HG02840 (cell line): ENCODE data around the gene CDK18.

Experiments
- ATAC-seq: cut with Tn5 transposase; IDR thresholded peaks from one replicate; pipeline ENCODE4 v1.9.1; 2021; ENCODE audit warnings: mild to moderate bottlenecking, moderate library complexity, moderate number of reproducible peaks; ENCODE audit not compliant: unreplicated experiment, low FRiP score

CDK18 gene

DNA sequence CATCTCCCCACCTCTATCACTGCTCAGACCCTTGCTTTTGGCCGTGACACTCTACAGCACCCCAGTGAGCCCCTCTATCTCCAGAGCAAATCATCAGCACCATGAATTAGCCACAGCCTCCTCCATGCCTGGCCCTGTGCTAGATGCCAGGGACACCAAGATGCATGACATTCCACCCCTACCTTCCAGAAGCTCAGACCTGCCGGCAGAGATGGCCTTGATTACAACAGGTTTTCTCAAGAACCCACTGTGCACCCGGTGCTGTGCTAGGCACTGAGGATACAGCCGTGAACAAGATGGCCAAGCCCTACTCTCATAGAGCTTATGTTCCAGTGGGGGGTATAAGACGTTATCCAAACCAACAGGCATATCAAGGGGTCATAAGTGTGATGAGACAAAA lies 30.6 kb downstream of the CDK18 start:
- no peak for ATAC-seq

GRCh38 chr1:205535866-205536758 lies 31.6 kb downstream of the CDK18 start:
- no peak for ATAC-seq

GRCh38 chr1:205536759-205537361 lies 32.4 kb downstream of the CDK18 start:
- no peak for ATAC-seq

DNA sequence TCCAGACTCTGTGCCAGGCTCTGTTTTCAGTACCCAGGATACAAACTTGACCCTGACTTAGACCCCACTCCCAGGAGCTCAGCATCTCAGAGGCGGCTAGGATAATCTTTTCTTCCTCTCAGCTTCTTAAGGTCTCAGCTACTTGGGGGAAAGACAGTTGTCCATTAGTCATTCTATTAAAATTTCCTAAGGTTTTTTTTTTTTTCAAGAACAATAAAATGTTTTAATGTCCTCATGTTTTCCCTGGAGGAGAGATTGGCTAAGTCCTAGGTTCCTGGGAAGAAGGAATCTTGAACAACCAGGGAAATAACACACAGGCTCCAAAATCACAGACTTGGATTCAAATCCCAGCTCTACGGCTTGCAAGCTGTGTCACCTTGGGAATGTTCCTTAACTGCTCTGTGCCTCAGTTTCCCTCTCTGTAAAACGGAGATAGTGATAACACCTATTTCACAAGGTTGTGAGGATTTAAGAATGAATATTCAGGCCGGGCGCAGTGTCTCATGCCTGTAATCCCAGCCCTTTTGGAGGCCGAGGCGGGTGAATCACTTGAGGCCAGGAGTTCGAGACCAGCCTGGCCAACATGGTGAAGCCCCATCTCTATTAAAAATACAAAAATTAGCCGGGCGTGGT lies 33.0 kb downstream of the CDK18 start:
- ATAC-seq, result no peak

GRCh38 chr1:205538235-205538840 lies 33.9 kb downstream of the CDK18 start:
- no peak for ATAC-seq

DNA sequence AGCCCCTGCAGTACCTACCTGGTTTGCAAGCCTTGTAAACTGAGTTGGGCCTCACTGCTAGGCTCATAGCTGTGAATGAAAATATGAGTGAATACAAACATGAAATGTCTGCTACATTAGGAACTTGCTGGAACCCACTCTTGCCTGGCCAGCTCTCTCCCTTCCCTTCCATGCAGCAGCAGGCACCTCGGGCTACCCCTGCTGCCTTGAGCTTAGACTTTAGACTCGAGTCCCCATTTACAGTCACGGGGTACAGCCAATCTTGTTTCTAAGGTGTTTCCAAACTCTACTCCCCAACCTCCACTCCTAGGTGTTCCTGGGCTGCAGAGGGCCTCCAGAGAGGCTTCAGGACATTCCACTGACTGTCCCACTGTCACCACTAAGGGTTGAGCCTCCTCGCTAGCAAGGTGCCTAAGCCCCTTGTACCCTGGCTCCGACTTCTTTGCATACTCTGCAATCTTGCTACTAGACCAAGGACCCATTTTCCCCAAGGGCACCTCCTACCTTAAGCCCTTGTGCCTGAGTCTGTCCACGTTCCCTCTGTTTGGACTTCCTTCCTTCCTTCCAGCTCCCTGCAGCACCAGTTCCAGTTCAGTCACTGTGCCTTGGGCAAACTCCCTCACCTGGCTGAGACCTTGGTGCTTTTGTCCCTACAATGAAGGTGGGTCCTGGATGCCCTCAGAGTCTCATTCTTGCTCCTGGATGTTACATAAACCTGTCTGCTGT lies 36.9 kb downstream of the CDK18 start:
- no peak for ATAC-seq

- no peak for ATAC-seq
Measured at GRCh38 chr1:205542367-205542766, 37.9 kb downstream of the CDK18 start.

DNA sequence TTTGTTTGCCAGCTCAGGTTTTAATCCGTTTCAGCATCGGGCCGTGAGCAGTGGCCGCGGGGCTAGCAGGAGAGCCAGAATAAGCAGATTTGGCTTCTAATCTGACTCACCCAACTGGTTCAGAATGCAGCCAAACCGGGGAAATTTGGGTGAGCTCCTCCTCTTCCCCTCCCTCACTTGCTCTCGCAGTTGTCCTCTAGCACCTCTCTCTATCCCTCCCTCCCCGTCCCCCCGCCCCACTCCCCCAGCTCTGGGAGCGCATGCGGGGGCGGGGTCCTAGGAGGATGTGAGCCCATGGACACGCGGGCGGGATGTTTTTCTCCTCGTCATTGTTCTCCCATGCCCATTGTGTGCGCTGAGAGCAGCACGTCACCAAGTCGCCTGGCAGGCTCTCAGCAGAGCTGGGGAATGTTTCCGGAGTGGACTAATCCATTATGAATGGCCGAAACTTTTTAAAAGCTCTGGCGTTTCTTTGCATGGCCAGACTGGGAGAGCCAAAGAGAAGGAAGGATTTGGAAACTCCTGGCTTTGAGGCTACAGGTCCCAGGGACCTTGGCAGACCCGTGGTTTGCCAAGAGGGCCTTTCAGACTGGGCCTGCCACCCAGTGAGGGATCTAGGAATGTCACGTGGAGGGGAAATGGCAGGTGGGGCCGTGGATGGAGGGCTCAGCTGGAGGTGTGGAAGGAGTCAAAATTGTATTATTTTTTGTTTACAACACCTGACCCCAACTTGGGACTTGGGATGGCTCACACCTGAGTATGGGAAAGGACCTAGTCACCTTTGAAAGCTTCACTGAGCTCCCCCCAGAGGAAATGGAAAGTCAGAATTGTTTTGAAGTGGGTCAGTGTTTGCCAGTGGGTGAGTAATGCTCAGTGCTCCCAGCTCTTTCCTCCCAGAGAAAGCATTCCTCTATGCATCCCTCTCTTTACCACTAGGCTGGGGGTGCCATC lies 39.2 kb downstream of the CDK18 start:
- no peak for ATAC-seq

DNA sequence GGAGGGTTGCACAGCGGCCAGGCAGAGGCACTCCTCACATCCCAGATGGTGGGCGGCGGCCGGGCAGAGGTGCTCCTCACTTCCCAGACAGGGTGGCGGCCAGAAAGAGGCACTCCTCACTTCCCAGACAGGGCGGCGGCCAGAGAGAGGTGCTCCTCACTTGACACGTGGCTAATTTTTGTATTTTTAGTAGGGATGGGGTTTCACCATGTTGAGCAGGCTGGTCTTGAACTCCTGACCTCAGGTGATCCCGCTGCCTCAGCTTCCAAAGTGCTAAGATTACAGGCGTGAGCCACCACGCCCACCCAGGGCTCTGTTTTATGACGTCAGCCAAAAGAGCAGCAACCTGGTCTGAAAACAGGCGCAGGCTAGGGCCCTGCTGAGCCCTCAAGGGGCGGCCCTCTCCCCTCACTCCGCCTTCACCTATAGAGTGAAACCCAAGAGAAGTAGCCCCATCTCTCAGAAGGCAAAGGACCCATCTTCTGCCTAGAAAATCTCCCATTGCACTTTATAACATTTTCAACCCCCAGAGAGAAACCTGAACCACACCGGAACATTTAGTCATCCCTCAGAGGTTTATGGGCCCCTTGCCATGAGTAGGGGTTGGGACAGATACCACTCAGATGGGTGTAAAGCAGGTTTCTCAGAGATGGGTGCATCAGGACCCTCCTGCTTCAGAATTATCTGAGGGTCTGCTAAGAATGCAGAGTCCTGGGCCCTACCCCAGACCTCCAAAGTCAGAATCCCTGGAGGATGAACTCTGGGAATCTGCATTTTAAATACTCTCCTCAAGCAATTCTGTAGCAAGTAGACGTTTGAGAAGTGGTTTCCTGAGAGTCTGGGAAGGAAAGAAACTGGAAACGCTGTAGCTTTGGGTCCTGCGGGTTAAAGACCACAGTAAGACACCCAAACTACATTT lies 40.8 kb downstream of the CDK18 start:
- ATAC-seq, result no peak

- no peak for ATAC-seq
Measured at GRCh38 chr1:205545991-205546390, 41.5 kb downstream of the CDK18 start.

DNA sequence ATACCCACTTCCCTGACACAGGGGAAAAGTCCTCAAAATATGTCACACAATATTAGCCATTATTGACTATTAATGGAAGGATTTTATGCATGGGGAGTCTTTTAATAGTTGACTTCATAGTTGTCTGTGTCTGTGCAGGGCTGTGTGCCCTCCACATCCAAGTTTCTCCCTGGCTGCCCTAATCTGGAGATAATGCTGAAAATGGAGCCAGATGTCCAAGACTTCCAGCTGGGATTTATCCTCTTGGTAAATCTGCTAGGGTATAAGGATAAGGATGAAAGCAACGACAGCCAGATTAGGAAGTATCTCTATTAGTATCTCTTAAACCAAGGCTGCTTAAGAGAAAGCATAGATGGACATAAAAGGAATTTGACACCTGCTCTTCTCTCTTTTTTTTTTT lies 42.1 kb downstream of the CDK18 start:
- no peak for ATAC-seq

DNA sequence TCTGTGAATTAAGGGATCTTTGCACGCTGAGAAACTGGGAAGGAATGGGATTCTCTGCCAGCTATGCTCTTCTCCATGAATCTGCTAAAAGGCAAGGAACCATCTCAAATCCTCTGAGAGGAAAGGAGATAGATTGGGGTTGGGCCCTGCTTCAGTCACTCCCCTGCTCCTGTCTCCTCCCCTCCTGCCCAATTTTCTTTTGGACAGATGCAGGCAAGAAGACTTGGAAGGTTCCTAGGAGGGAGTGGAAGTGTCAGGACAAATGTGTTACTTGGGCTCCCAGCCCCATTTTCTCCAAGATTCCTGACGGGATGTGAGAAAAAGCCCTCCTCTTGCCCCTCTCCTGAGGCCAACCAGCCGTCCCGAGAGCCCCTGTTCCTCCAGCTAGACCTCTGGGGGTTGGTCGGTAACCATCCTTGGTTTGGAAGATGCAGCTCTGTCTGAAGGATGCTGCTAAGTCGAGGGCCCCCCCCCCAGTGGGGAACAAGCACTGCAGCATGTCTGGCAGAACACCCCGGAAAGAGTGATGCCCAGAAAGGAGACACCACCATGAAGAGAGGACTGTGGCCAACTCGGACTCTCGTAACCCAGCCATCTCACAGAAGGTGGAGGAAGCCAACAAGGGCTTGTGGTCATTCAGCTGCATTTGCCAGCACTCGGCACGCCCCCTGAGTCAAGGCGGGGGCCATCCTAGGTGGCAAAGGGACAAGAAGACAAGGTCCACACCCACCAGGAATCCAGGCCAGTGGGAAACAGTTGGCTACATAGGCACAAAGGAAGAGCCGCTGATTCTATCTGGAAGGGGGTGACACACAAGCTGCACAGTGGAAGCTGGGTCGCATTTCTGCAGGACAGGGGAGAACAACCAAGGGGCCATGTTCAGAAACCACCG lies 43.7 kb downstream of the CDK18 start:
- ATAC-seq, result no peak

- no peak for ATAC-seq
Measured at GRCh38 chr1:205554026-205554811, 49.8 kb downstream of the CDK18 start.

- no peak for ATAC-seq
Measured at GRCh38 chr1:205561501-205562203, 57.2 kb downstream of the CDK18 start.

GRCh38 chr1:205563927-205564441 lies 59.5 kb downstream of the CDK18 start:
- no peak for ATAC-seq

DNA sequence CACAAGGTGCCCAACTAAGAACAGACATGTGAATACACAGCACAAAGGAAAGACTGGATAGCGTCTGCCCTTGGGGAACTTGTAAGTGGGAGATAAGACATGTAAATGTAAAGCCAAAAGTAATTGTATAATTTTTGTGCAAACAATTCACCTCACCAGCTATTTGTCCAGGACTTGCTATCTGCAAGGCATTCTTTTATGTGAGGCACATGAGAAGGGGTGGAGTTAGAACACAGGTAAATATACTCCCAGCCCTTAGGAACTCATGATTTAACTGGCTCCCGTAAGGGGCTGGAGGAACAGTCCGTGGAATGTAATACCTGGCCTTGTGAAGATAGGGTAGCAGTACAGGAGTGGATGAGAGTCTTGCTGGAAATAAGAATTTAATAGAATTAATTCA lies 61.3 kb downstream of the CDK18 start:
- ATAC-seq, result no peak
